Astrocyte (in vitro differentiated cells and primary cell): ENCODE results near the gene CORO6.

Source experiments
- EZH2 ChIP-seq: IDR thresholded peaks from 2 replicates; pipeline ENCODE4 v1.6.1; 2012; ENCODE audit warnings: mild to moderate bottlenecking, low read length, inconsistent platforms; ENCODE audit not compliant: insufficient read depth
- TF ChIP-seq, protein P1 (sequence below): IDR thresholded peaks from 2 replicates; pipeline ENCODE4 v1.5.1; 2011; ENCODE audit warnings: low read depth, mild to moderate bottlenecking, inconsistent platforms, low read length, moderate library complexity; ENCODE audit not compliant: insufficient read depth

DNA sequence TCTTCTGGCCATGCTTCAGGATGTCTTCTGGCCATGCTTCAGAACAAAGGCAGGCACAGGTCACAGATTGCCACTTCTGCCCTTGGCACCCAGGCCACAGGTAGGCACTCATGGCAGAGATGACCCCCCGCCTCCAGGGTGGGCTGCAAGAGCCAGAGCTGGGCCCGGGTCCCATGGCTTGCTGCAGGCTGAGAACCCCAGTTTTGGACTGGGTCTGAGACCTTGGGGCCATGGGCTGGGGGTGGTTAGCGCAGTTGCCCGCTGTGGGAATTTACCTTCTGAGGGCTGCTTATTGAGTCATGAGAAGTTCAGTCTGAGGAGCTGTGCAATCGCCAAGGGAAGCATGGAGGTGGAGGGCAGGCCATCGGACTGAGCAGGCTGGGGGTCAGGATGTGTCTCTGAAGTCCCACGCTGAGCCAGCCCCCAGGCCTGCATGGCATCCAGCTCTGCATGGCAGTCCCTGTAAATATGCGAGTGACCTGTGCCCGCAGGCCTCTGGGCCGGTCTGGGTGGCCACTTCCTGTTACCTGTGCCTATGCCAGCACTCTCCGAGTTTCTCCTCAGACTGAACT is 28.1 kb downstream of the CORO6 start:
- TF ChIP-seq, protein P1, sequence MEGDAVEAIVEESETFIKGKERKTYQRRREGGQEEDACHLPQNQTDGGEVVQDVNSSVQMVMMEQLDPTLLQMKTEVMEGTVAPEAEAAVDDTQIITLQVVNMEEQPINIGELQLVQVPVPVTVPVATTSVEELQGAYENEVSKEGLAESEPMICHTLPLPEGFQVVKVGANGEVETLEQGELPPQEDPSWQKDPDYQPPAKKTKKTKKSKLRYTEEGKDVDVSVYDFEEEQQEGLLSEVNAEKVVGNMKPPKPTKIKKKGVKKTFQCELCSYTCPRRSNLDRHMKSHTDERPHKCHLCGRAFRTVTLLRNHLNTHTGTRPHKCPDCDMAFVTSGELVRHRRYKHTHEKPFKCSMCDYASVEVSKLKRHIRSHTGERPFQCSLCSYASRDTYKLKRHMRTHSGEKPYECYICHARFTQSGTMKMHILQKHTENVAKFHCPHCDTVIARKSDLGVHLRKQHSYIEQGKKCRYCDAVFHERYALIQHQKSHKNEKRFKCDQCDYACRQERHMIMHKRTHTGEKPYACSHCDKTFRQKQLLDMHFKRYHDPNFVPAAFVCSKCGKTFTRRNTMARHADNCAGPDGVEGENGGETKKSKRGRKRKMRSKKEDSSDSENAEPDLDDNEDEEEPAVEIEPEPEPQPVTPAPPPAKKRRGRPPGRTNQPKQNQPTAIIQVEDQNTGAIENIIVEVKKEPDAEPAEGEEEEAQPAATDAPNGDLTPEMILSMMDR: no peak
- no peak for TF ChIP-seq EZH2
